Breast epithelium (tissue), 3 donors: Measurements from ENCODE around the gene RPL37A.

Experiments used
- POLR2A ChIP-seq: fragments of 450-650 bp; IDR thresholded peaks from one replicate; pipeline ENCODE4 v1.6.1; 2016; ENCODE audit warnings: antibody characterized with exemption, mild to moderate bottlenecking, moderate library complexity
- POLR2AphosphoS5 ChIP-seq, 3 donors: sonication (generic); formaldehyde crosslinking; IDR thresholded peaks; one replicate each; pipeline ENCODE4 v1.6.1; 2017; ENCODE audit warnings: antibody characterized with exemption in 3 of 3
- TF ChIP-seq, protein P1 (sequence below), 3 donors: fragments of 450-650 bp; IDR thresholded peaks; one replicate each; pipeline ENCODE4 v1.5.1; 2016 to 2017; ENCODE audit warnings: antibody characterized with exemption in 3 of 3, mild to moderate bottlenecking in 3 of 3, moderate library complexity in 3 of 3

DNA sequence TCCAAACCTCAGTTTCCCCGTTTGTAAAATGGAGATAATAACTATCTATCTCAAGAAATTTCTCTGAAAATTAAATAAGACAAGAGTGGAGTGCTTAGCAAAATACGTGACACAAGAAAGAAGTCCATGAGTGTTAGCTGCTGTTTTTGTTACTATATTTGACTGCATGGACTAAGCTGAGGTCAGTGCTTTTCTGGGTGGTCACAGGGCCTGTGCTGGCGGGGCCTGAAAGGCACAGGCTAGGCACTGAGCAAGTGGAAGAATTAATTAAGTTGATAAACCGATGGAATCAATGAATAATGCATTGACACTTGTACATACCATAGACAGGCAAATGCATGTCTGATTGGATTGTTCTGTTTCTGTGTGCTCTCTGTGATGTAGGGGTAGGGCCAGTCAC, 27.3 kb downstream of the RPL37A start:
- TF ChIP-seq, protein P1, sequence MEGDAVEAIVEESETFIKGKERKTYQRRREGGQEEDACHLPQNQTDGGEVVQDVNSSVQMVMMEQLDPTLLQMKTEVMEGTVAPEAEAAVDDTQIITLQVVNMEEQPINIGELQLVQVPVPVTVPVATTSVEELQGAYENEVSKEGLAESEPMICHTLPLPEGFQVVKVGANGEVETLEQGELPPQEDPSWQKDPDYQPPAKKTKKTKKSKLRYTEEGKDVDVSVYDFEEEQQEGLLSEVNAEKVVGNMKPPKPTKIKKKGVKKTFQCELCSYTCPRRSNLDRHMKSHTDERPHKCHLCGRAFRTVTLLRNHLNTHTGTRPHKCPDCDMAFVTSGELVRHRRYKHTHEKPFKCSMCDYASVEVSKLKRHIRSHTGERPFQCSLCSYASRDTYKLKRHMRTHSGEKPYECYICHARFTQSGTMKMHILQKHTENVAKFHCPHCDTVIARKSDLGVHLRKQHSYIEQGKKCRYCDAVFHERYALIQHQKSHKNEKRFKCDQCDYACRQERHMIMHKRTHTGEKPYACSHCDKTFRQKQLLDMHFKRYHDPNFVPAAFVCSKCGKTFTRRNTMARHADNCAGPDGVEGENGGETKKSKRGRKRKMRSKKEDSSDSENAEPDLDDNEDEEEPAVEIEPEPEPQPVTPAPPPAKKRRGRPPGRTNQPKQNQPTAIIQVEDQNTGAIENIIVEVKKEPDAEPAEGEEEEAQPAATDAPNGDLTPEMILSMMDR (IDR thresholded peaks at IDR 0.05), result no peak
- TF ChIP-seq POLR2AphosphoS5 (IDR thresholded peaks at IDR 0.05), result no peak
- no peak for TF ChIP-seq POLR2A
